HG03457 (cell line): ENCODE results near the gene NCAPD2.
"Not testable (repeated sequence)": the region's sequence is repeated elsewhere in the genome, so short reads cannot be mapped to it uniquely, and the experiment has no call there.

Experiments
- ATAC-seq: cut with Tn5 transposase; IDR thresholded peaks from one replicate; pipeline ENCODE4 v1.9.1; 2021; ENCODE audit warnings: moderate number of reproducible peaks; ENCODE audit not compliant: unreplicated experiment

NCAPD2 gene

GRCh38 chr12:6533923-6534694 lies 40.2 kb downstream of the NCAPD2 start, which contains the start of gene GAPDH:
Gene GAPDH, plus strand, starts transcription at chr12:6534517. Its CDS starts 316 bp downstream, at chr12:6534833.
- peak; percentile 43 for ATAC-seq

DNA sequence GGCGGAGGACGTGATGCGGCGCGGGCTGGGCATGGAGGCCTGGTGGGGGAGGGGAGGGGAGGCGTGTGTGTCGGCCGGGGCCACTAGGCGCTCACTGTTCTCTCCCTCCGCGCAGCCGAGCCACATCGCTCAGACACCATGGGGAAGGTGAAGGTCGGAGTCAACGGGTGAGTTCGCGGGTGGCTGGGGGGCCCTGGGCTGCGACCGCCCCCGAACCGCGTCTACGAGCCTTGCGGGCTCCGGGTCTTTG lies 40.7 kb downstream of the NCAPD2 start:
- no peak for ATAC-seq

DNA sequence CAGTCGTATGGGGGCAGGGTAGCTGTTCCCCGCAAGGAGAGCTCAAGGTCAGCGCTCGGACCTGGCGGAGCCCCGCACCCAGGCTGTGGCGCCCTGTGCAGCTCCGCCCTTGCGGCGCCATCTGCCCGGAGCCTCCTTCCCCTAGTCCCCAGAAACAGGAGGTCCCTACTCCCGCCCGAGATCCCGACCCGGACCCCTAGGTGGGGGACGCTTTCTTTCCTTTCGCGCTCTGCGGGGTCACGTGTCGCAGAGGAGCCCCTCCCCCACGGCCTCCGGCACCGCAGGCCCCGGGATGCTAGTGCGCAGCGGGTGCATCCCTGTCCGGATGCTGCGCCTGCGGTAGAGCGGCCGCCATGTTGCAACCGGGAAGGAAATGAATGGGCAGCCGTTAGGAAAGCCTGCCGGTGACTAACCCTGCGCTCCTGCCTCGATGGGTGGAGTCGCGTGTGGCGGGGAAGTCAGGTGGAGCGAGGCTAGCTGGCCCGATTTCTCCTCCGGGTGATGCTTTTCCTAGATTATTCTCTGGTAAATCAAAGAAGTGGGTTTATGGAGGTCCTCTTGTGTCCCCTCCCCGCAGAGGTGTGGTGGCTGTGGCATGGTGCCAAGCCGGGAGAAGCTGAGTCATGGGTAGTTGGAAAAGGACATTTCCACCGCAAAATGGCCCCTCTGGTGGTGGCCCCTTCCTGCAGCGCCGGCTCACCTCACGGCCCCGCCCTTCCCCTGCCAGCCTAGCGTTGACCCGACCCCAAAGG lies 41.2 kb downstream of the NCAPD2 start:
- no peak for ATAC-seq

DNA sequence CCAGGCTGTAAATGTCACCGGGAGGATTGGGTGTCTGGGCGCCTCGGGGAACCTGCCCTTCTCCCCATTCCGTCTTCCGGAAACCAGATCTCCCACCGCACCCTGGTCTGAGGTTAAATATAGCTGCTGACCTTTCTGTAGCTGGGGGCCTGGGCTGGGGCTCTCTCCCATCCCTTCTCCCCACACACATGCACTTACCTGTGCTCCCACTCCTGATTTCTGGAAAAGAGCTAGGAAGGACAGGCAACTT lies 41.7 kb downstream of the NCAPD2 start:
- no peak for ATAC-seq

DNA sequence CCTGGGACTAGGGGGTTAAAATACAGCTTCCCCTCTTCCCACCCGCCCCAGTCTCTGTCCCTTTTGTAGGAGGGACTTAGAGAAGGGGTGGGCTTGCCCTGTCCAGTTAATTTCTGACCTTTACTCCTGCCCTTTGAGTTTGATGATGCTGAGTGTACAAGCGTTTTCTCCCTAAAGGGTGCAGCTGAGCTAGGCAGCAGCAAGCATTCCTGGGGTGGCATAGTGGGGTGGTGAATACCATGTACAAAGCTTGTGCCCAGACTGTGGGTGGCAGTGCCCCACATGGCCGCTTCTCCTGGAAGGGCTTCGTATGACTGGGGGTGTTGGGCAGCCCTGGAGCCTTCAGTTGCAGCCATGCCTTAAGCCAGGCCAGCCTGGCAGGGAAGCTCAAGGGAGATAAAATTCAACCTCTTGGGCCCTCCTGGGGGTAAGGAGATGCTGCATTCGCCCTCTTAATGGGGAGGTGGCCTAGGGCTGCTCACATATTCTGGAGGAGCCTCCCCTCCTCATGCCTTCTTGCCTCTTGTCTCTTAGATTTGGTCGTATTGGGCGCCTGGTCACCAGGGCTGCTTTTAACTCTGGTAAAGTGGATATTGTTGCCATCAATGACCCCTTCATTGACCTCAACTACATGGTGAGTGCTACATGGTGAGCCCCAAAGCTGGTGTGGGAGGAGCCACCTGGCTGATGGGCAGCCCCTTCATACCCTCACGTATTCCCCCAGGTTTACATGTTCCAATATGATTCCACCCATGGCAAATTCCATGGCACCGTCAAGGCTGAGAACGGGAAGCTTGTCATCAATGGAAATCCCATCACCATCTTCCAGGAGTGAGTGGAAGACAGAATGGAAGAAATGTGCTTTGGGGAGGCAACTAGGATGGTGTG lies 42.3 kb downstream of the NCAPD2 start:
- ATAC-seq = no peak

DNA sequence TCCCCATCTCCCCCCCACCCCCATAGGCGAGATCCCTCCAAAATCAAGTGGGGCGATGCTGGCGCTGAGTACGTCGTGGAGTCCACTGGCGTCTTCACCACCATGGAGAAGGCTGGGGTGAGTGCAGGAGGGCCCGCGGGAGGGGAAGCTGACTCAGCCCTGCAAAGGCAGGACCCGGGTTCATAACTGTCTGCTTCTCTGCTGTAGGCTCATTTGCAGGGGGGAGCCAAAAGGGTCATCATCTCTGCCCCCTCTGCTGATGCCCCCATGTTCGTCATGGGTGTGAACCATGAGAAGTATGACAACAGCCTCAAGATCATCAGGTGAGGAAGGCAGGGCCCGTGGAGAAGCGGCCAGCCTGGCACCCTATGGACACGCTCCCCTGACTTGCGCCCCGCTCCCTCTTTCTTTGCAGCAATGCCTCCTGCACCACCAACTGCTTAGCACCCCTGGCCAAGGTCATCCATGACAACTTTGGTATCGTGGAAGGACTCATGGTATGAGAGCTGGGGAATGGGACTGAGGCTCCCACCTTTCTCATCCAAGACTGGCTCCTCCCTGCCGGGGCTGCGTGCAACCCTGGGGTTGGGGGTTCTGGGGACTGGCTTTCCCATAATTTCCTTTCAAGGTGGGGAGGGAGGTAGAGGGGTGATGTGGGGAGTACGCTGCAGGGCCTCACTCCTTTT lies 43.1 kb downstream of the NCAPD2 start:
- no peak for ATAC-seq

DNA sequence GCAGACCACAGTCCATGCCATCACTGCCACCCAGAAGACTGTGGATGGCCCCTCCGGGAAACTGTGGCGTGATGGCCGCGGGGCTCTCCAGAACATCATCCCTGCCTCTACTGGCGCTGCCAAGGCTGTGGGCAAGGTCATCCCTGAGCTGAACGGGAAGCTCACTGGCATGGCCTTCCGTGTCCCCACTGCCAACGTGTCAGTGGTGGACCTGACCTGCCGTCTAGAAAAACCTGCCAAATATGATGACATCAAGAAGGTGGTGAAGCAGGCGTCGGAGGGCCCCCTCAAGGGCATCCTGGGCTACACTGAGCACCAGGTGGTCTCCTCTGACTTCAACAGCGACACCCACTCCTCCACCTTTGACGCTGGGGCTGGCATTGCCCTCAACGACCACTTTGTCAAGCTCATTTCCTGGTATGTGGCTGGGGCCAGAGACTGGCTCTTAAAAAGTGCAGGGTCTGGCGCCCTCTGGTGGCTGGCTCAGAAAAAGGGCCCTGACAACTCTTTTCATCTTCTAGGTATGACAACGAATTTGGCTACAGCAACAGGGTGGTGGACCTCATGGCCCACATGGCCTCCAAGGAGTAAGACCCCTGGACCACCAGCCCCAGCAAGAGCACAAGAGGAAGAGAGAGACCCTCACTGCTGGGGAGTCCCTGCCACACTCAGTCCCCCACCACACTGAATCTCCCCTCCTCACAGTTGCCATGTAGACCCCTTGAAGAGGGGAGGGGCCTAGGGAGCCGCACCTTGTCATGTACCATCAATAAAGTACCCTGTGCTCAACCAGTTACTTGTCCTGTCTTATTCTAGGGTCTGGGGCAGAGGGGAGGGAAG lies 43.9 kb downstream of the NCAPD2 start:
- not testable (repeated sequence) for ATAC-seq

DNA sequence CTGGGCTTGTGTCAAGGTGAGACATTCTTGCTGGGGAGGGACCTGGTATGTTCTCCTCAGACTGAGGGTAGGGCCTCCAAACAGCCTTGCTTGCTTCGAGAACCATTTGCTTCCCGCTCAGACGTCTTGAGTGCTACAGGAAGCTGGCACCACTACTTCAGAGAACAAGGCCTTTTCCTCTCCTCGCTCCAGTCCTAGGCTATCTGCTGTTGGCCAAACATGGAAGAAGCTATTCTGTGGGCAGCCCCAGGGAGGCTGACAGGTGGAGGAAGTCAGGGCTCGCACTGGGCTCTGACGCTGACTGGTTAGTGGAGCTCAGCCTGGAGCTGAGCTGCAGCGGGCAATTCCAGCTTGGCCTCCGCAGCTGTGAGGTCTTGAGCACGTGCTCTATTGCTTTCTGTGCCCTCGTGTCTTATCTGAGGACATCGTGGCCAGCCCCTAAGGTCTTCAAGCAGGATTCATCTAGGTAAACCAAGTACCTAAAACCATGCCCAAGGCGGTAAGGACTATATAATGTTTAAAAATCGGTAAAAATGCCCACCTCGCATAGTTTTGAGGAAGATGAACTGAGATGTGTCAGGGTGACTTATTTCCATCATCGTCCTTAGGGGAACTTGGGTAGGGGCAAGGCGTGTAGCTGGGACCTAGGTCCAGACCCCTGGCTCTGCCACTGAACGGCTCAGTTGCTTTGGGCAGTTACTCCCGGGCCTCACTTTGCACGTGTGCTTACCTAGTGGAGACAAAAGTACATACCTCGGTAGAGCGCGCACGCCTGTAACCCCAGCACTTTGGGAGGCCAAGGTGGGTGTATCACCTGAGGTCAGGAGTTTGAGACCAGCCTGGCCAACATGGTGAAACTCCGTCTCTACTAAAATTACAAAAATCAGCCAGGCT lies 44.8 kb downstream of the NCAPD2 start:
- ATAC-seq = no peak

GRCh38 chr12:6539314-6539682 lies 45.4 kb downstream of the NCAPD2 start:
- ATAC-seq = no peak

DNA sequence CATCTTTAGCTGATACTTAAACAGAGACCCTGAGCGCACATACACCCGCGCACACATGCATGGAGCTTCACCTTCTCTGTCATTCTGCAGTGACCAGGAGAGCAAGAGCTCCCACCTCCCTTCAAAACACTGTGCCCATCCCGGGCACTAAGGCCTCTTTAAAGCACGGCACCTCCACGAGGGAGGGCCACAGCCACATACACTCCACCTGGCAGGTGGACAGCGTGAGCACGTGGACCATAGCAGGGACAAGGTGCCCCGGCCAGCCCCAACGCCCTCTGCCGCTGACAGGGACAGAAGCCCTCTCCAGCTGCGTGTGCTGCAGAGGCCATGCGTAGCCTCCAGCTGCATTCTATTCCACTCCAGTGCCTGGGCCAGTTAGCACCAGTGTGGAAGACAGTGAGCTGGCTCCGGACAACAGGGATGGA lies 45.8 kb downstream of the NCAPD2 start:
- ATAC-seq = no peak

- no peak for ATAC-seq
Observed at GRCh38 chr12:6540181-6540877, 46.4 kb downstream of the NCAPD2 start.

DNA sequence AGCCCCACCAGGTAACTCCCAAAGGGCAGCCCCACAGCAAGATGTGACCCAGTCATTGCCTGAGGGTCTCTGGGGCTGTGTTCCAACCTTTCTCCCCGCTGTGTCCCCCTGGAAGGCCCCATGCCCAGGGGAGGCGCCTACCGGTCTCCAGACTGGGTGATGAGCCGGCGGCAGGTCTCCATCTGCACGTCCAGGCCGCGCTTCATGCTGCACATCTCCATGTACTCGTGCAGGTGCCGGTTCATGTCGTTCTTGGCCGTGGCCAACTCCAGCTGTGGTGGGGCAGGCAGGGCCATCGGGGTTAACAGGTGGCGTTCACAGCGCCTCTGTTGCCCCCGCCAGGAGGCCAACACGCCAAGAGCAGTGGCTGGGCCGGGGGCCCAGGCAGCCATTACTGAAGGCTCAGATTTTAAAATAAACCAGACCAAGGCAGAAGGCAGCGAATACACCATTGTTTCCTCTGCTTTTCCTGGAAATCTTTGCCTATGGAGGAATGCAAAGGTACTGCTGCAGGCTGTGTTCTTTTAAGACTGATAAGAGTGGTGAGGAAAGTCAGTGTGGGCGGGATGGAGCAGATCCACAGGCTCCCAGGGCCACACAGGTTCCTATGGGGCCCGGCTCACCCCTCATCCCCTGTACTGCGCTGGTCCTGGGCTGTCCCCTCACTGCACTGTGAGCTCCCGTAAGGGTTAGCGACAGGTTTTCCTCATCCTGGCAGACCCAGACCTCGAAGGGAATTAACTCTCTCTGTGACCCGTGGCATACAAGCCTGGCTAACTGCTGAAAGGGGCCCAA lies 47.7 kb downstream of the NCAPD2 start:
- no peak for ATAC-seq

GRCh38 chr12:6542209-6543009 lies 48.5 kb downstream of the NCAPD2 start:
- ATAC-seq = no peak

DNA sequence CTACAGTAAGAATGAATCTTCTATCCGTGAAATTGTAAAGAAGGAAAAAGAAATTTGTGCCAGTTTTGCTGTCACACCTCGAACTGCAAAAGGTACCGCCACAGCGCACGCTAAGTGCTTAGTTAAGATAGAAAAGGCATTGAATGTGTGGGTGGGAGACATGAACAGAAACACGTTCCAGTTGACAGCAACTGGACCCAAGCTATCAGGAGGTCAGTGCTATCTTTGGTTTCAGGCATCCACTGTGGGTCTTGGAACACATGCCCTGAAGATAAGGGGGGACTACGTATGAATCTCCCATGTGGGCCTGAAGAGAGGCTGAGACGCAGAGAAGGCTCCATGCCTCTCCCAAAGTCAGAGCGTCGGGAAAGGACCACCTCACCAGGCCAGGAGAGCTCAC lies 52.1 kb downstream of the NCAPD2 start:
- ATAC-seq = no peak

DNA sequence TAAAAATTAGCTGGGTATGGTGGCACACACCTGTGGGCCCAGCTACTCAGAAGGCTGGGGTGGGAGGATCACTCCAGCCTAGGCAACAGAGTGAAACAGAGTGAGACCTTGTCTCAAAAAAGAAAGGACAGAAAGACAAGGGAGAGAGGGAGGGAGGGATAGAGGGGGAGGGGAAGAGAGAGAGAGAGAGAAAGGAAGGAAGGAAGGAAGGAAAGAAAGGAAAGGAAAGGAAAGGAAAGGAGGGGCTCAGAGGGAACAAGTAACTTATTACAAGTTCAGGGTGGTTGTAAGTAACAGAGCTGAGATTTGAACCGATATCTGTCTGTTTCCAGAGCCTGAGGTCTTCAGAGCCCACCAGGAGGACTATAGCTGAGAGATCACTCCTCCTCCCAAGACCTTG lies 53.7 kb downstream of the NCAPD2 start:
- ATAC-seq = no peak

- ATAC-seq = no peak
Observed at GRCh38 chr12:6547987-6548386, 54.1 kb downstream of the NCAPD2 start.

- no peak for ATAC-seq
Observed at GRCh38 chr12:6548556-6548955, 54.7 kb downstream of the NCAPD2 start.
